Measurements from ENCODE around the gene AVPR1A. TPM values are rescaled to one million over a fixed set of nuclear protein-coding genes. Genes with fewer than 3 reads are reported as not detected.

AVPR1A gene
- total RNA-seq, 1 donor from 2014 or later: 0.05 TPM

DNA sequence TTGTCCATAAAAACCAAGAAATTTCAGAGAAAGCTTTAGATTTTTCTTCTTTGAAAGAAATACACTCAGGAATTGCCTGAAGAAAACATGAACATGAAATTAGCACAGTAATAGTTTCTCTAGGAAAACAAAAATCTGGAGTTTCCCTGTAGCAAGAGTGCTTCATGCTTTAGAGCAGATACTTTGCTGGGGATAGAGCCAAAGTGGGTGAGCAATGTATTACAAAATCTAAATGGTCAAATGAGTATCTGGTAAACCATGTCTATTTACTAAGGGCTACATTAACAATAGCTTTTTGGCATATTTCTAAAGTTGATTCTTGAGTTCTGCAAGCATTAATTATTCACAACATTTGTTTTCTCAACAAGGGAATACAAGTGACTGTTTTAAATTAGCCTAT lies 26.2 kb downstream of the AVPR1A start:
- Mint-ChIP-seq H3K27ac (ENCODE audit: unreplicated experiment) (no peak overlapping the region), H3K4me1 (ENCODE audit: low read depth, unreplicated experiment) (peaks cover 6% of the 10 kb centered on the region), H3K27me3 (ENCODE audit: low read depth, unreplicated experiment) (peaks cover 15% of the 10 kb centered on the region), H3K36me3 (ENCODE audit: low read depth, unreplicated experiment) (no peaks in the 10 kb centered on the region), H3K9me3 (ENCODE audit: unreplicated experiment) (no peaks in the 10 kb centered on the region), H3K4me3 (ENCODE audit: unreplicated experiment) (no peak overlapping the region)
- Histone ChIP-seq H3K4me2 (ENCODE audit: low read length) (no peak overlapping the region), H3K9ac (ENCODE audit: low read length) (no peak overlapping the region), H3K4me1 (ENCODE audit: insufficient read depth, low read length) (no peaks in the 10 kb centered on the region), H3K79me2 (ENCODE audit: insufficient read depth, low read length) (no peaks in the 10 kb centered on the region), H3K9me3 (ENCODE audit: insufficient read depth, low read depth, low read length) (no peaks in the 10 kb centered on the region), H3K4me3 (ENCODE audit: insufficient read depth, low read depth, low read length) (no peak overlapping the region), H4K20me1 (ENCODE audit: insufficient read depth, low read length) (no peaks in the 10 kb centered on the region), H3K27me3 (ENCODE audit: insufficient read depth, low read length) (no peaks in the 10 kb centered on the region), H2AFZ (ENCODE audit: low read depth, low read length) (no peak overlapping the region), H3K36me3 (ENCODE audit: insufficient read depth, low read length) (no peaks in the 10 kb centered on the region), H3K27ac (ENCODE audit: low read depth, low read length) (no peak overlapping the region)
- no peak for DNase-seq (ENCODE audit: low read depth)
- TF ChIP-seq, protein P1, sequence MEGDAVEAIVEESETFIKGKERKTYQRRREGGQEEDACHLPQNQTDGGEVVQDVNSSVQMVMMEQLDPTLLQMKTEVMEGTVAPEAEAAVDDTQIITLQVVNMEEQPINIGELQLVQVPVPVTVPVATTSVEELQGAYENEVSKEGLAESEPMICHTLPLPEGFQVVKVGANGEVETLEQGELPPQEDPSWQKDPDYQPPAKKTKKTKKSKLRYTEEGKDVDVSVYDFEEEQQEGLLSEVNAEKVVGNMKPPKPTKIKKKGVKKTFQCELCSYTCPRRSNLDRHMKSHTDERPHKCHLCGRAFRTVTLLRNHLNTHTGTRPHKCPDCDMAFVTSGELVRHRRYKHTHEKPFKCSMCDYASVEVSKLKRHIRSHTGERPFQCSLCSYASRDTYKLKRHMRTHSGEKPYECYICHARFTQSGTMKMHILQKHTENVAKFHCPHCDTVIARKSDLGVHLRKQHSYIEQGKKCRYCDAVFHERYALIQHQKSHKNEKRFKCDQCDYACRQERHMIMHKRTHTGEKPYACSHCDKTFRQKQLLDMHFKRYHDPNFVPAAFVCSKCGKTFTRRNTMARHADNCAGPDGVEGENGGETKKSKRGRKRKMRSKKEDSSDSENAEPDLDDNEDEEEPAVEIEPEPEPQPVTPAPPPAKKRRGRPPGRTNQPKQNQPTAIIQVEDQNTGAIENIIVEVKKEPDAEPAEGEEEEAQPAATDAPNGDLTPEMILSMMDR (IDR thresholded peaks at IDR 0.05; ENCODE audit: insufficient read depth, low read depth, low read length): no peak
- no peak for TF ChIP-seq EZH2 (IDR thresholded peaks at IDR 0.05; ENCODE audit: insufficient read depth, low read length)
- no peak for FAIRE-seq

DNA sequence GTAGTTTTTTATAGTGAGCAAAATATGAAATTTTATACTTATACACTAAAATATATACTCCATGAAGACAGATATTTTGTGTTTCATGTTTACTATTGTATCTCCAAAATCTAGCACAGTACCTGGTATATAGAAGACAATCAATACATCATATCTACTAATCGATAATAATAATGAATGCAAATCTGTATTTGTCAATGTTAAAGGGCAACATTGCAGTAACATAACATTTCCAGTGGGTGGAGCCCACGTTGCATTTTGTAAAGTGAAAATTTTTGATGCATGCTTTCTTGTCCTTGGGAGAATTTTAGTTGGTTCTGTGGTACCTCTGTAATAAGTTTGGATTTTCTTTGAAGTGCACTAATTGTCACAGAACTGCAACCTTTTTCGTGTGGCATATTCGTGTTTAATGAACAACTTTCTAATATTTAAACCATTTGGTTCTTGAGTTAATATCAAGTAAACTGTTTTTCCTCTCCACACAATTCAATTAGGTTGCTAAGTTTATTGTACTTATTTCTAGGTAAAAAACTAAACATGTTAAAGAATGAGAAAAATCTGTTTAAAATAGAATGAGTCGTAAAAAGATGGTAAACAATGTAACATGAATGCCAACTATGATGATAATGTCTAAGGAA lies 47.4 kb downstream of the AVPR1A start:
- H3K27me3 Mint-ChIP-seq (ENCODE audit: low read depth, unreplicated experiment): peaks cover 7% of the 10 kb centered on the region

DNA sequence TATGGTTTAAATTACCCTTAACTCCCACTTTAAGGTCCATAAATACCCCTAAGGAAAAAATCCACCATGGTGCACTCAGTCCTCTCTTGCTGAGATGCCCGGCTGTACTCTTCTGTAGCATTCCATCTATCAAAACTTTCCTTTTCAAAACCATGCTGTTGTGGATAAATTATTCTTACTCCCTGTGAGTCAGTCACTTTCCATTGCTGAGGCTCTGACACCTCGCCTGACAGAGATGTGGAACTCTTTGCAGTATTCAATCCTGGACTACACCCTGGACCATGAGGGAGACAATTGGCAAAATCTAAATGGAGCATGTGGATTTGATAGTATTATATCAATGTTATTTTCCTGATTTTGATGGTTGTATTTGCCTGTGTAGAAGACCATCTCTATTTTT lies 49.1 kb downstream of the AVPR1A start:
- TF ChIP-seq, protein P1 (IDR thresholded peaks at IDR 0.05; ENCODE audit: insufficient read depth, low read depth, low read length): no peak
- TF ChIP-seq EZH2 (IDR thresholded peaks at IDR 0.05; ENCODE audit: insufficient read depth, low read length): no peak
- no peaks in the 10 kb centered on the region for H3K9me3 Mint-ChIP-seq (ENCODE audit: unreplicated experiment)

More for the DNA sequence above, 47.4 kb downstream of the AVPR1A start:
- H3K9ac ChIP-seq (ENCODE audit: low read length): no peak overlapping the region
- FAIRE-seq (peak; percentile 20), DNase-seq (ENCODE audit: low read depth) (no peak)
- H3K27me3 ChIP-seq (ENCODE audit: insufficient read depth, low read length): no peaks in the 10 kb centered on the region
- peaks cover 3% of the 10 kb centered on the region for H3K4me1 Mint-ChIP-seq (ENCODE audit: low read depth, unreplicated experiment)
- H3K36me3 ChIP-seq (ENCODE audit: insufficient read depth, low read length): no peaks in the 10 kb centered on the region
- H3K79me2 ChIP-seq (ENCODE audit: insufficient read depth, low read length): no peaks in the 10 kb centered on the region
- no peaks in the 10 kb centered on the region for H3K9me3 ChIP-seq (ENCODE audit: insufficient read depth, low read depth, low read length)
- H3K36me3 Mint-ChIP-seq (ENCODE audit: low read depth, unreplicated experiment): no peaks in the 10 kb centered on the region
- no peak overlapping the region for H3K4me3 Mint-ChIP-seq (ENCODE audit: unreplicated experiment)
- no peaks in the 10 kb centered on the region for H3K4me1 ChIP-seq (ENCODE audit: insufficient read depth, low read length)
- no peak overlapping the region for H3K4me3 ChIP-seq (ENCODE audit: insufficient read depth, low read depth, low read length)
- no peak overlapping the region for H2AFZ ChIP-seq (ENCODE audit: low read depth, low read length)
- no peak overlapping the region for H3K27ac Mint-ChIP-seq (ENCODE audit: unreplicated experiment)
- H4K20me1 ChIP-seq (ENCODE audit: insufficient read depth, low read length): no peaks in the 10 kb centered on the region
- H3K27ac ChIP-seq (ENCODE audit: low read depth, low read length): no peak overlapping the region
- H3K9me3 Mint-ChIP-seq (ENCODE audit: unreplicated experiment): no peaks in the 10 kb centered on the region
- TF ChIP-seq, protein P1 (IDR thresholded peaks at IDR 0.05; ENCODE audit: insufficient read depth, low read depth, low read length): peak; percentile 85
- no peak for TF ChIP-seq EZH2 (IDR thresholded peaks at IDR 0.05; ENCODE audit: insufficient read depth, low read length)
- no peak overlapping the region for H3K4me2 ChIP-seq (ENCODE audit: low read length)

More for the DNA sequence above, 49.1 kb downstream of the AVPR1A start:
- DNase-seq (ENCODE audit: low read depth): no peak
- Histone ChIP-seq H3K27ac (ENCODE audit: low read depth, low read length) (no peak overlapping the region), H3K79me2 (ENCODE audit: insufficient read depth, low read length) (no peaks in the 10 kb centered on the region), H3K4me2 (ENCODE audit: low read length) (no peak overlapping the region), H3K4me1 (ENCODE audit: insufficient read depth, low read length) (no peaks in the 10 kb centered on the region), H2AFZ (ENCODE audit: low read depth, low read length) (no peak overlapping the region), H3K27me3 (ENCODE audit: insufficient read depth, low read length) (no peaks in the 10 kb centered on the region), H3K36me3 (ENCODE audit: insufficient read depth, low read length) (no peaks in the 10 kb centered on the region), H4K20me1 (ENCODE audit: insufficient read depth, low read length) (no peaks in the 10 kb centered on the region), H3K4me3 (ENCODE audit: insufficient read depth, low read depth, low read length) (no peak overlapping the region), H3K9ac (ENCODE audit: low read length) (no peak overlapping the region), H3K9me3 (ENCODE audit: insufficient read depth, low read depth, low read length) (no peaks in the 10 kb centered on the region)
- H3K4me1 Mint-ChIP-seq (ENCODE audit: low read depth, unreplicated experiment): peaks cover 3% of the 10 kb centered on the region
- H3K27me3 Mint-ChIP-seq (ENCODE audit: low read depth, unreplicated experiment): peaks cover 8% of the 10 kb centered on the region
- no peak overlapping the region for H3K4me3 Mint-ChIP-seq (ENCODE audit: unreplicated experiment)
- no peaks in the 10 kb centered on the region for H3K36me3 Mint-ChIP-seq (ENCODE audit: low read depth, unreplicated experiment)
- H3K27ac Mint-ChIP-seq (ENCODE audit: unreplicated experiment): no peak overlapping the region
- FAIRE-seq: no peak

All from astrocyte (in vitro differentiated cells and primary cell).